NT2/D1 (cell line): ENCODE data around the gene ZNF107.

Source experiments
- YY1 ChIP-seq: IDR thresholded peaks from 2 replicates; pipeline ENCODE4 v1.6.1; 2011; ENCODE audit not compliant: insufficient read length, insufficient read depth
- ZNF274 ChIP-seq: IDR thresholded peaks from 2 replicates; pipeline ENCODE4 v1.6.1; 2011; ENCODE audit warnings: mild to moderate bottlenecking, low read depth, low read length

DNA sequence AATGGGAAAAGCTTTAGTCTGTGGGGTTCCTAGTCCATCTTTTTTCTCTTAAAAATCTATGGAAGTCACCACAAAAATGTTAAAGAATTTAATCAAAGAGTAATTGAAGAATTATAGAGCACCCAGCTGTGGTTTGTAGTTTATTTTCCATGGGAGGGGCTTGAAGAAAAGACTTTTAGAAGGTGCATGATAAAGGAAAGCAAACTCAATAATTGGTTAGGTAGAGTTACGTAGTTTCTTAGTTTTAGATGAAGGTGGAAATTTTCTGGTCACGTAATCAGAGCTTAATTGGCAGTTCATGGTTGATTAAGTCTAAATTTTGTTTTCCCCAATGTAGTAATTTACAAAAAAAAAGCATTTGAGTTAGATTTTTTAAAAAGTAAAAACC lies 724 bp downstream of the ZNF107 start:
- TF ChIP-seq ZNF274 (no peak), YY1 (no peak)
